D721Med (cell line): ENCODE data around the gene RND2.

Source experiments
- DNase-seq: peaks from one replicate; pipeline ENCODE4 v3.0.0; 2011; ENCODE audit warnings: low spot score; ENCODE audit not compliant: insufficient read length
- FAIRE-seq: peaks from 2 replicates; lab custom pipeline; 2011; peaks lifted over from hg19 to GRCh38; lab: Jason Lieb, UNC
- CTCF ChIP-seq: IDR thresholded peaks from 2 replicates; pipeline ENCODE4 v1.5.1; 2012; ENCODE audit warnings: mild to moderate bottlenecking, control low read depth; ENCODE audit not compliant: insufficient read depth; ENCODE audit errors: missing control alignments

The RND2 gene

GRCh38 chr17:43011728-43012472, 13.1 kb upstream of the RND2 start:
- FAIRE-seq (no peak), DNase-seq (no peak)
- TF ChIP-seq CTCF: no peak

GRCh38 chr17:43013296-43013695, 11.7 kb upstream of the RND2 start:
- TF ChIP-seq CTCF: no peak
- DNase-seq (no peak), FAIRE-seq (no peak)

GRCh38 chr17:43014020-43014648, 10.9 kb upstream of the RND2 start:
- FAIRE-seq (no peak), DNase-seq (no peak)
- TF ChIP-seq CTCF: no peak

- FAIRE-seq: no peak
- DNase-seq: no peak
- no peak for TF ChIP-seq CTCF
Measured at GRCh38 chr17:43014649-43015542, 10.1 kb upstream of the RND2 start.

- FAIRE-seq: no peak
- TF ChIP-seq CTCF: no peak
- no peak for DNase-seq
Measured at GRCh38 chr17:43015579-43015978, 9.5 kb upstream of the RND2 start.

- DNase-seq: no peak
- TF ChIP-seq CTCF: no peak
- no peak for FAIRE-seq
Measured at GRCh38 chr17:43016216-43016615, 8.8 kb upstream of the RND2 start.
